Measurements from ENCODE around the gene PTEN.
A peak's percentile ranks its signal among the peaks of the same experiment; 100 is the strongest.
"Not testable (repeated sequence)": the region's sequence is repeated elsewhere in the genome, so short reads cannot be mapped to it uniquely, and the experiment has no call there.

The PTEN gene

GRCh38 chr10:87873656-87874055 lies 10.2 kb downstream of the PTEN start:
- no peak for DNase-seq

DNA sequence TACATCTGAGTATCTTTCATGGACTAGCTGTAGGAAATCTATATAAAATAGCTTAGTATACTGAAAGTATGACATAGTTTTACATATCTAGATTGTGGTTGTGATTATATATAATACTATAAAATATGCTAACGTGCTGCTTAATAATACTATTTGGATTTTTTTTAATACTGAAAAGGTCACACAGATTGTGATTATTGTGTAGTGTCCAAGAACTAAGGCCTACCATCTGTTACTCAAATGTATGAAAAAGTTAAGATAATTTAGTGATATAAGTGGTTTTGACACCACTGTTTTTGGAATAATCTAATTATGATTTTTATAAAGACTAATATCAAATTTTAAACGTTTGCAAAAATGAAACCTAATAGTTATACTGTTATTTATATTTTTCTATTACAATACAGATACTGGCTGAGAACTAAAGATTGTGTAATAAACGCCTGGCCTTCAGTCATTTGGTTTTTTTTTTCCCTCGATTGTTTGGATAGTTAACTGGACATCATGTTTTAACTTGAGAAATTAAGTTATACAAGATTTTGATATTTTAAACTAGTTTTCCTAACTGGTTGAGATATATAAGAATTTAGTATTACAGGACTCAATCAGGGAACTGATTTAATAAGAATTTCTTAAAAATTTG lies 12.6 kb downstream of the PTEN start:
- no peak for DNase-seq

DNA sequence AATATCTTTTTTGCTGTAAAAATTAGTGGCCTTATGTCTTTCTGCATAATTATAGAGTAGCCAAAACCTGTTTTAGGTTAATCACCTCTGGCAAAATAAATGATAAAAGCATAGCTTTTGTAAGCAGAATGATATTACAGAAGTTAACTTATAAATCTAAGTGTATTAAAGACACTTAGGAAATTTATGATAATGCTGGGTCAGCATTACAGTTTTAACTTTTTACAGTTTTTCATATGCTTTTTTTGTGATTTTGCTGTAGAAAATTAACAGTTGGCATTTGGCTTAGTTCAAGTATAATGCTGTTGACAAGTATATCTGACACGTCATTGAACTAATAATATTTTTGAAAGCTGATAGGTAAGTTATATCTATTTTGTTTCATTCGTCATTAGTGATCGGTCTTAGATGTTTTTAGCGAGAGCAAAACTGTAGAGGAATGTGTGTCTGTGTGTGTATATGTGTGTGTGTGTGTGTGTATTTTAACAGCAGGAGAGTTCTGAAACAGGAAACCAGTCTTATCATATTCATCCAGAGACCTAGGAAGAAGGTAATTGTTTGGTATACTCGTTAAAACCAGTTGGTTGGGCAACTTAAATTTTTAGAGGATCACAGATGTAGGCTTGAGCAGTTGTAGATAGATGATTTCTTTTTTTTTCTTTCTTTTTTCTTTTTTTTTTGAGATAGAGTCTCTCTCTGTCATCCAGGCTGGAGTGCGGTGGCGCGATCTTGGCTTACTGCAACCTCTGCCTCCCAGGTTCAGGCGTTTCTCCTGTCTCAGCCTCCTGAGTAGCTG lies 15.4 kb downstream of the PTEN start:
- no peak for DNase-seq

- DNase-seq, result no peak
These were observed 16.9 kb downstream of the PTEN start for GRCh38 chr10:87880336-87880735.

GRCh38 chr10:87881373-87882059 lies 18.1 kb downstream of the PTEN start:
- not testable (repeated sequence) for DNase-seq

GRCh38 chr10:87882555-87883294 lies 19.3 kb downstream of the PTEN start:
- DNase-seq, result no peak

GRCh38 chr10:87886635-87887034 lies 23.2 kb downstream of the PTEN start:
- DNase-seq, result no peak

GRCh38 chr10:87887146-87887545 lies 23.7 kb downstream of the PTEN start:
- no peak for DNase-seq

- DNase-seq, result no peak
These were observed 24.3 kb downstream of the PTEN start for GRCh38 chr10:87887548-87888289.

- no peak for DNase-seq
These were observed 32.0 kb downstream of the PTEN start for GRCh38 chr10:87895430-87895829.

- DNase-seq, result no peak
These were observed 32.8 kb downstream of the PTEN start for GRCh38 chr10:87896216-87896615.

DNA sequence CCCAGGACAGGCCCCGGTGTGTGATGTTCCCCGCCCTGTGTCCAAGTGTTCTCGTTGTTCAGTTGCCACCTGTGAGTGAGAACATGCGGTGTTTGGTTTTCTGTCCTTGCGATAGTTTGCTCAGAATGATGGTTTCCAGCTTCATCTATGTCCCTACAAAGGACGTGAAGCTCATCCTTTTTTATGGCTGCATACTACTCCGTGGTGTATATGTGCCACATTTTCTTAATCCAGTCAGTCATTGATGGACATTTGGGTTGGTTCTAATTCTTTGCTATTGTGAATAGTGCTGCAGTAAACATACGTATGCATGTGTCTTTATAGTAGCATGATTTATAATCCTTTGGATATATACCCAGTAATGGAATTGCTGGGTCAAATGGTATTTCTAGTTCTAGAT lies 34.5 kb downstream of the PTEN start:
- not testable (repeated sequence) for DNase-seq

DNA sequence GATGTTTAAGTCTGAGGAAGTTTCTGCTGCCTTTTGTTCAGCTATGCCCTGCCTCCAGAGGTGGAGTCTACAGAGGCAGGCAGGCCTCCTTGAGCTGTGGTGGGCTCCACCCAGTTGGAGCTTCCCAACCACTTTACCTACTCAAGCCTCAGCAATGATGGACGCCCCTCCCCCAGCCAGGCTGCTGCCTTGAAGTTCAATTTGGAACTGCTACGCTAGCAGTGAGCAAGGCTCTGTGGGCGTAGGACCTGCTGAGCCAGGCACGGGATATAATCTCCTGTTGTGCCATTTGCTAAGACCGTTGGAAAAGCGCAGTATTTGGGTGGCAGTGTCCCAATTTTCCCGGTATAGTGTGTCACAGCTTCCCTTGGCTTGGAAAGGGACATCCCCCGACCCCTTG lies 40.0 kb downstream of the PTEN start:
- DNase-seq, result not testable (repeated sequence)

- peak in 1 of 2 donors; percentile 13 for DNase-seq
These were observed 49.9 kb downstream of the PTEN start for GRCh38 chr10:87913156-87913921.

- DNase-seq, result no peak
These were observed 52.0 kb downstream of the PTEN start for GRCh38 chr10:87915406-87915805.

- no peak for DNase-seq
These were observed 52.6 kb downstream of the PTEN start for GRCh38 chr10:87915989-87916388.

DNA sequence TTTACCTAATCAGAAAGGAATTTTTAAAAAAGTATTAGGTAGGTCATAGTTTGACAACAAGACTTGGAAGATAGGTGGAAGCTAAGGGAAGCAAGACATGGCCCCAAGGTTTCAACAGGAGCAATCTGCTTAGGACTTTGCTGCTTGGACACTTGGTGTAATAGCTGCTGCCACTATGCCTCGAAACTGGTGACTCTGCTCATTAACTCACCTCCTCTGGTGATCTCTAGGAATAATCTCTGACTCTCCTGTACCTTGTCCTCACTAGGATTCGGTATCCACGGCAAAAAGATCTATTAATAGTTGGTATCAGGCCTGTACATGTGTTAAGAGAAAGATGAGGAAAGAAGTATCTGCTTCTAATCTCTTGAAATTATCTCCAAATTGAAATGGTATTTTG lies 53.1 kb downstream of the PTEN start:
- DNase-seq, result no peak

DNA sequence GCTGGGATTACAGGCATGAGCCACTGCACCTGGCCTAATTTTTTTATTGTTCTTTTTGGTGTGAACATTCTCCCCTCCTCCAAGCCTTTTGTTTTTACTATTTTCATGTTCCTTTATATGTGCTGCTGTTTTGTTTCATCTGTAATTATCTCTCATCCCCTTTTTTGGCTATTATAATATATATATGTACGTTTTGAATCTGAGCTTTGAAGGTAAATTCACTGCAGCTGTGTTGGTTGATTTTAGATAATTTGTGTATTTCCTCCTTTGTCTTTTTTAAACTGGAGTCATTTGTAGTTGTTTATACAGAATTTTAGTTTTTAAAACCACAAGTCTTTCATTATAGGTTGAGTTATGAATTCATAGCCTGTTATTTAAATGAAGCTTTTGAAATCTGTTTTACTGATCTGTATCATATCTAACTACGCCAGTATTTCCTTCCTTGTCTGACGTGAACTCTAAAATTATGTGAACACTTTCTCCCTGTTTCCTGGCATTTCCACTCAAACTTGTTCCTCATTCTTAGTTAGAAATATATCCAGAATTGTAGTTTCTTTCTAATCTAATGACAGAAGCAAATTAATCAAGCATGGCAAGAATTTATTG lies 54.9 kb downstream of the PTEN start:
- DNase-seq, result peak in 1 of 2 donors; percentile 27

- no peak for DNase-seq
These were observed 57.1 kb downstream of the PTEN start for GRCh38 chr10:87920538-87920937.

DNA sequence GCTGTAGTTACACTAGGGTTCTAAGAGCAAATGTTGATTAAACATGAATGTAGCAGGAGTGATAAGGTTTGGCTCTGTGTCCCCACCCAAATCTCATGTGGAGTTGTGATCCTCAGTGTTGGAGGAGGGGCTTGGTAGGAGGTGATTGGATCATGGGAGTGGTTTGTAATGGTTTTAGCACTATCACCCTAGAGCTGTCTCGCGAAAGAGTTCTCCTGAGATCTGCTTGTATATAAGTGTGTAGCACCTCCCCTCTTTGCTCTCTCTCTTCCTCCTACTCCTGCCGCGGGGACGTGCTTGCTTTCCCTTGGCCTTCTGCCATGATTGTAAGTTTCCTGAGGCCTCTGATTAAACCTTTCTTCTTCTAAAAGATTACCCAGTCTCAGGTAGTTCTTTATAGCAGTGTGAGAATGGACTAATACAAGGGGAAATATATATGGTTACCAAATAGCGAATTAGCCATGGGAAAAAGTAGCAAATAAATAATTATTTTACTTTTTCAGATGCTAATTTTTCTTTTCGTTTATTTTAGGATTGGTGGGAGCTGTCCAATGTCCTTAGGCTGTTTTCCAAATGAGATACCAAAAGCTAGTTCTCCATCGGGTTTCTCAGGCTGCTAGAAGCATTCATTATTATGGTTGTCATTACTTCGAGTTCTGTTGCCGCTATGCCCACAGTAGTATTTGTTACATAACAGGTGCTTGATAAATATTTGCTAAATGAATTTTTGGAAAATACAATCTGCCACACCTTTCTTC lies 58.7 kb downstream of the PTEN start:
- DNase-seq, result no peak
